ENCODE results near the gene TOP1. TPM values are rescaled to one million over a fixed set of nuclear protein-coding genes. Genes with fewer than 3 reads are reported as not detected.

TOP1 gene
- total RNA-seq, 6 experiments from 2014 or later = 17.3 to 29.7 (median 25.5) TPM

DNA sequence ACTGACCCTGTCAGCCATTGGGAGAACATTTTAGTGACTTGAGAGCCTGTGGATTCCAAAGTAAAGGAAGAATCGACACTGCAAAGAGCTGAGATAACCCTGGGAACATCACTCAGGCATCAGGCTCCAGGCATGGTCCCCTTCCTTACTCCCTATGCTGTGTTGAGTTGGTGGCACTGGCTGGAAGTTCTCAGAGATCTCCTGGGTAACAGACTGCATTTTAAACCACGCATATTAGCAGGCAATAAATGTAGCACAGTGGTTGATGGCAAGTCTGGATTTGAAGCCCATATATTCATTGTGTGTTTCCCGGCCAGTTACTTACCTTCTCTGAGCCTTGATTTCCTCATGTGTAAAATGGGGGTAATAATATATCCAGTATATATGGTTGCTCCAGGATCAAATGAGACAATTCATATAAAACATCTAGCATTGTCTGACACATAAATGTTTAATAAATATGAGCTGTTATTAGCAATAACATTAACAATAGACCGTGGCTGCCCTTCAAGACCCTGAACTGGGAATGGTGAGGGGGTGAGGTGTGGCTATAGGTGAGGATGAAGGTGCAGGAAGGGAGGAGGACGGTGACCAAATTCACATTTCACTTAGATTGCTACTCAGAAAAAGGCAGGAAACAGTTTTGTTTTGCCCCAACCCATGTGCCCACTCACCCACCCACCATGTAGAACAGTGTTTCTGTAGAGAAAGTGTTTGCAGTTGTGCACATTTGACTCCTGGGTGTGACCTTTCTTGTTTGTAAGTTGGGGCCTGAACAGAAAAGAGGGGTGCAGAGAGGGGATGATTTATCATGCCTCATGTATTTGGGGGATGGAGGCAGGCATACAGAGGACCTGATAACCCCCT, 110.8 kb downstream of the TOP1 start:
- Histone ChIP-seq H3K36me3 (no peaks in the 10 kb centered on the region), H3K27ac (peak overlapping the region in 1 of 3 donors; percentile 90), H3K4me3 (peak overlapping the region in 2 of 3 donors; percentile 90), H3K27me3 (no peaks in the 10 kb centered on the region), H3K9me3 (no peaks in the 10 kb centered on the region), H3K4me1 (peaks cover 0 to 14% (median 0%) of the 10 kb centered on the region in 4 donors)
- intact Hi-C loops (cut with DNase I) = no loop called here
- WGBS (ENCODE audit: insufficient coverage, low coverage, low lambda C conversion rate, missing lambda C conversion rate) = 57% methylated on average over 4 of the region's 5 CpGs
- DNase-seq (no peak), ATAC-seq (no peak)
- no peak for TF ChIP-seq POLR2A (IDR thresholded peaks at IDR 0.05)
- TF ChIP-seq, protein P1, sequence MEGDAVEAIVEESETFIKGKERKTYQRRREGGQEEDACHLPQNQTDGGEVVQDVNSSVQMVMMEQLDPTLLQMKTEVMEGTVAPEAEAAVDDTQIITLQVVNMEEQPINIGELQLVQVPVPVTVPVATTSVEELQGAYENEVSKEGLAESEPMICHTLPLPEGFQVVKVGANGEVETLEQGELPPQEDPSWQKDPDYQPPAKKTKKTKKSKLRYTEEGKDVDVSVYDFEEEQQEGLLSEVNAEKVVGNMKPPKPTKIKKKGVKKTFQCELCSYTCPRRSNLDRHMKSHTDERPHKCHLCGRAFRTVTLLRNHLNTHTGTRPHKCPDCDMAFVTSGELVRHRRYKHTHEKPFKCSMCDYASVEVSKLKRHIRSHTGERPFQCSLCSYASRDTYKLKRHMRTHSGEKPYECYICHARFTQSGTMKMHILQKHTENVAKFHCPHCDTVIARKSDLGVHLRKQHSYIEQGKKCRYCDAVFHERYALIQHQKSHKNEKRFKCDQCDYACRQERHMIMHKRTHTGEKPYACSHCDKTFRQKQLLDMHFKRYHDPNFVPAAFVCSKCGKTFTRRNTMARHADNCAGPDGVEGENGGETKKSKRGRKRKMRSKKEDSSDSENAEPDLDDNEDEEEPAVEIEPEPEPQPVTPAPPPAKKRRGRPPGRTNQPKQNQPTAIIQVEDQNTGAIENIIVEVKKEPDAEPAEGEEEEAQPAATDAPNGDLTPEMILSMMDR (IDR thresholded peaks at IDR 0.05) = no peak

GRCh38 chr20:41140226-41141133, 111.9 kb downstream of the TOP1 start:
- intact Hi-C loops (cut with DNase I) = no loop called here
- H3K9me3 ChIP-seq = no peaks in the 10 kb centered on the region
- no peak for DNase-seq
- TF ChIP-seq, protein P1 (IDR thresholded peaks at IDR 0.05) = no peak
- no peak for TF ChIP-seq POLR2A (IDR thresholded peaks at IDR 0.05)
- 73% methylated on average over 8 of the region's 10 CpGs for WGBS (ENCODE audit: insufficient coverage, low coverage, low lambda C conversion rate, missing lambda C conversion rate)
- H3K4me3 ChIP-seq = no peak overlapping the region
- no peaks in the 10 kb centered on the region for H3K36me3 ChIP-seq
- H3K27ac ChIP-seq = peak overlapping the region; percentile 2 to 53 (median 40)
- ATAC-seq = no peak
- peaks cover 0 to 14% (median 0%) of the 10 kb centered on the region in 4 donors for H3K4me1 ChIP-seq
- H3K27me3 ChIP-seq = no peaks in the 10 kb centered on the region

DNA sequence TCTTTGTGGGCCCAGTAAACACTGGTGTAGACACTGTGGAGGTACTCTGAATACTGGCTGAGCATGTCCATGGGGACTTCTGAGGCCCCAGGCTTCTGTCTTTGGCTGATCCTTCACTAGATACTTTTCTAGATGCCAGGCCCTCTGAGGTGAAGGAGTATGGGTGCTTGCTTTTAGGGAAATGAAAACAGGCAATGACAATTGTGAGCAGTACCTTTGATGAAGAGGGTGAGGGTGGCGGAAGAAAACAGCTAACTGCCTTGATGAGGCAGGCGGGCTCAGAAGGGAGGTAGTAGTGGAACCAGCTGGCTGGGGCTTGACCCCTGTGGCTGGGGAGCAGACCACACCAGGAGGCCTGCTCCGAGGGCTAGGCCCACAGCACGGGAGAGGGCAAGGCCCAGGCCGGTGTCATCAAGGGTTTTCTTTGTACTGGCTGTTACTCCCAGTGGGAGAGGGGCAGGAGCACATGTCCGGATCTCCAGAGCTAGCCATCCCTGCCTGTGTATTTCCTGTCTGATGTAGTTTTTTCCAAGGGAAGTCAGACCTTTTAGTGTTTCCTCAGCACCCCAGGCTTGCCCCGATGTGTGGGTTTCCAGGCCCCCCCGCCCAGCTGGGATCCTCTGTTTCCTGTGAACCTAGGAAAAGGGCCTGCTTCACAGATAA, 112.7 kb downstream of the TOP1 start:
- intact Hi-C loops (cut with DNase I) = no loop called here
- peak overlapping the region; percentile 2 to 53 (median 40) for H3K27ac ChIP-seq
- no peak overlapping the region for H3K4me3 ChIP-seq
- DNase-seq = no peak
- H3K4me1 ChIP-seq = peaks cover 0 to 10% (median 0%) of the 10 kb centered on the region in 4 donors
- TF ChIP-seq POLR2A (IDR thresholded peaks at IDR 0.05) = no peak
- TF ChIP-seq, protein P1 (IDR thresholded peaks at IDR 0.05) = no peak
- WGBS (ENCODE audit: insufficient coverage, low coverage, low lambda C conversion rate, missing lambda C conversion rate) = 71% methylated on average over 5 of the region's 8 CpGs
- H3K9me3 ChIP-seq = no peaks in the 10 kb centered on the region
- no peaks in the 10 kb centered on the region for H3K27me3 ChIP-seq
- peak in 3 of 4 donors; percentile 1 to 7 (median 2) for ATAC-seq
- no peaks in the 10 kb centered on the region for H3K36me3 ChIP-seq

DNA sequence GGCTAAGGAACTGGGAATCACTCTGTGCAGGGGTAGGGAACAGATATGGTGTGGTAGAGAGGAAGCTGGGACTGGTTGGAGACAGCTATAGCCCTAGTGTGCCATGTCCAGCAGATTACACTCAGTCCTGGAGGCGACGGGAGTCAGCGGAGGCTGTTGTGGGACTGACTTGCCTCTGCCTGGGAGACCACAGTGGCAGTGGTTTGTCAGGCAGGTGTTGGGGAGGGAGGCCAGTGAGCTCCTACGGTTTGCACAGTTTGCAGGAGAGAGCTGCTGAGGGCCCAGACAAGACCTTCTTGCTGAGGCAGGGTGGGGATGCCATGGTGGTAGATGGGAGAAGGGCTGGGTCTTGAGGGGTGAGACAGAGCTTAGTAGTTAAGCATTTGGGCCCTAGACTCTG, 113.6 kb downstream of the TOP1 start:
- Histone ChIP-seq H3K4me3 (no peak overlapping the region), H3K36me3 (no peaks in the 10 kb centered on the region), H3K27ac (no peak overlapping the region), H3K4me1 (peaks cover 0 to 7% (median 0%) of the 10 kb centered on the region in 4 donors), H3K27me3 (no peaks in the 10 kb centered on the region), H3K9me3 (no peaks in the 10 kb centered on the region)
- TF ChIP-seq, protein P1 (IDR thresholded peaks at IDR 0.05) = no peak
- TF ChIP-seq POLR2A (IDR thresholded peaks at IDR 0.05) = no peak
- no peak for ATAC-seq
- DNase-seq = no peak
- intact Hi-C loops (cut with DNase I) = no loop called here
- 75% methylated on average over 1 of the region's 4 CpGs for WGBS (ENCODE audit: insufficient coverage, low coverage, low lambda C conversion rate, missing lambda C conversion rate)

Data from right lobe of liver (tissue), 6 donors.